HG02798 (cell line): ENCODE results near the gene CD7.
"Not testable (repeated sequence)": the region's sequence is repeated elsewhere in the genome, so short reads cannot be mapped to it uniquely, and the experiment has no call there.

ENCODE experiments used
- ATAC-seq: cut with Tn5 transposase; IDR thresholded peaks from one replicate; pipeline ENCODE4 v1.9.1; 2021; ENCODE audit warnings: mild to moderate bottlenecking; ENCODE audit not compliant: unreplicated experiment, poor library complexity

CD7 gene

DNA sequence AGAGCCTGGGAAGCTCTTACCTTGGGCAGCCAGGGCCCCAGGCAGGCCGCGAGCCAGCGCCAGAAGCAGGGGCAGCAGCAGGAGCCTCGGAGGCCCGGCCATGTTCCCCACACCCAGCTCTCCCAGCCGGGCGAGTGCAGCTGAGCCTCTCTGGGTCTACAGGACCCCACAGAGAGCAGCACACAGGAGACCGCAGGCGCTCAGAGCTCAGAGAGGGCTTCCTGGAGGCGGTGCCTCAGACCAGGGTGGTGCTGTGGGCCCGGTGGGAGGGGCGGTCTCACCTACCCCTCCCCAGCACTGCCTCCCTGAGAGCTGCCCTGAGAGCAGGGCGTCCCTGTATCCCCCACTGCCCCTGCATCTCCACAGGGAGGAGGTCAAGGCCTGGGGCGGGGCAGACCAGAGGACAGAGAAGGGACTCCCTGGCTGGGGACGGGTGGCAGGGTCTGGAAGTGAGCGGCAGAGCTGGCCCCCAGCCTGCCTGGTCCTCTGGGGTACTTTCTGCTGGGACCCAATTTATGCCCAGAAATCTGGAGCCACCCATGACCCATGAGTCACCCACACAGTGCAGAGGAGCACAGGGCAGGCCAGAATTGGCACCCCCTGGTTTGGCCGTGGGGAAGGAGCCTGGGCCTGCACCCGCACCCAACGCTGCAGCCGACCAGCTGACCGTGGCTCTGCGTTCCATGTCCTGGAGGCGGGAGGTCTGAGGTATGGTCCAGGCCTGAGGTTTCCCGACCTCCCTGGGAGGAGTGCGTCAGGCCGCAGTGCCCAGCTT lies at the start of gene CD7:
TSS of gene CD7 (minus strand) at position 215 of the 775 bp plus-strand sequence. CDS start at position 102, 113 bp downstream.
- ATAC-seq = no peak

DNA sequence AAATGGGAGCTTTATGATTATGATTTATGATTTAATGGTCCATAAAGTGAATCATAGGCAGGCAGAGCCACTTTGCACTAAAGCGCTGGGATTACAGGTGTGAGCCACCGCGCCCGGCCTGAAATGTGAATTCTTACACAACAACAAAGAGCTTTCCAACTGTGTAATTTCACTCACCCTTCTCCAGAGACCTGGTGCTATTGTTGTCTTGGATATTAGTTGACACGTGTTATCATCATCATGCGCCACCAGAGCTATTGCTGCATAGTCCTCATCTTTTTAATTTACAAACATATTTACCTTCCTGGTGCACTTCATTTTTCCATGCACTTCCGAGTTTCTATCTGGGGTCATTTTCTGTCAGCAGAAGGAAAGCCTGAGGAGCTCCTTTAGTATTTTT lies 49.3 kb upstream of the CD7 start:
- ATAC-seq = no peak

DNA sequence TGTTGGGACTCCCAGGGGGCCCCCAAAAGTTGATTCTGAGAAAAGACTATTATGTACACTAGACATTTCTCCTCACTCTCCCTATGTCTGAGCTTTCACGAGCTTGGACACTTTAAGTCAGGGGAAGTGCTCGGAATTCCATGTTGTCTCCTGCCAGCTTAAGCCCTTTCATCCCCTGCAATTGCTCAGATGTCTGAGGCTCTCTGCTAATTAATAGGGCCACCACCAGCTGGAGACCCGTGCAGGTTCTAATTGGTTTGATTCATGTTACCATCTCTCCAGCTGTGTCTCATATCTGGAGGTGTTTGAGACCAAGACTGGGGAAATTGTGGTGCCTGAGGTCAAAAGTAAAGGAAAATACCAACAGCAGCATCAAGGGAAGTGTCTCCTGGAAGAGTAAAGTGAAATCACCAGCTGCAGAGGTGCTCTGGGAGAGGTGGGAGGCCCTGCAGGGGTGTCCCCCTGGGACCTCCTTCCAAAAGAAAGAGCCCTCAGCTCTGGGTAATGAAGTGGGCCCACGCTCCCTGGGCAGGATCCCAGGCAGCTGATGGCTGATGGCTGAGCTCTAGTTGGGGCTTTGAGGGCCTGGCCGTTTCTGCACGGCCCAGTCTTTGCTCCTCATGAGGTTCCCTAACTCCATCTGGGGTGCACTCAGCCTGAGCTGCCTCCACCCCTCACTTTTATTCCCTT lies 48.3 kb upstream of the CD7 start:
- no peak for ATAC-seq

DNA sequence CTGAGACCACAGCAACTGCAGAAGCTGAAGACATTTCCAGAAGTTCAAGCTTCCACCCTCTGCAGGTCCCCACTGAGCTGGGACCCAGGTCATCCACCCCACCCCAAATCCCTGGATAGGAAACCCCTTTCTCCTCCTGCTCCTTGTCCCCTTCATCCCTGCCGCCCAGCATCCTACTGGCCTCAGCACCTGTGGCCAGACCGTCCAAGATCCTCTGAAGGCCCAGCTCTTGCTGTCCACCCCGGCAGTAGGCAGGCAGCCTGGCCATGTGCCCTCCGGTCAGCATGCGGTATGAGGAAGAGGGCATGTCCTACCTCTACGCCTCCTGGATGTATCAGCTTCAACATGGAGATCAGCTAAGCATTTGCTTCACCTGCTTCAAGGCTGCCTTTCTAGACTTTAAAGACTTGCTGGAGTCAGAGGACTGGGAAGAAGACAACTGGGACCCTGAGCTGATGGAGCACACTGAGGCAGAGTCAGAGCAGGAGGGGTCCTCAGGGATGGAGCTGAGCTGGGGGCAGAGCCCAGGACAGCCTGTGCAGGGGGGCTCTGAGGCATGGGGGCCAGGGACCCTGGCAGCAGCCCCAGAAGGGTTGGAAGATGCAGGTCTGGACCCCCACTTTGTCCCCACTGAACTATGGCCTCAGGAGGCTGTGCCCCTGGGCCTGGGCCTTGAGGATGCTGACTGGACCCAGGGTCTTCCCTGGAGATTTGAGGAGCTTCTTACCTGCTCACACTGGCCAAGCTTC lies 44.7 kb upstream of the CD7 start:
- ATAC-seq = no peak

DNA sequence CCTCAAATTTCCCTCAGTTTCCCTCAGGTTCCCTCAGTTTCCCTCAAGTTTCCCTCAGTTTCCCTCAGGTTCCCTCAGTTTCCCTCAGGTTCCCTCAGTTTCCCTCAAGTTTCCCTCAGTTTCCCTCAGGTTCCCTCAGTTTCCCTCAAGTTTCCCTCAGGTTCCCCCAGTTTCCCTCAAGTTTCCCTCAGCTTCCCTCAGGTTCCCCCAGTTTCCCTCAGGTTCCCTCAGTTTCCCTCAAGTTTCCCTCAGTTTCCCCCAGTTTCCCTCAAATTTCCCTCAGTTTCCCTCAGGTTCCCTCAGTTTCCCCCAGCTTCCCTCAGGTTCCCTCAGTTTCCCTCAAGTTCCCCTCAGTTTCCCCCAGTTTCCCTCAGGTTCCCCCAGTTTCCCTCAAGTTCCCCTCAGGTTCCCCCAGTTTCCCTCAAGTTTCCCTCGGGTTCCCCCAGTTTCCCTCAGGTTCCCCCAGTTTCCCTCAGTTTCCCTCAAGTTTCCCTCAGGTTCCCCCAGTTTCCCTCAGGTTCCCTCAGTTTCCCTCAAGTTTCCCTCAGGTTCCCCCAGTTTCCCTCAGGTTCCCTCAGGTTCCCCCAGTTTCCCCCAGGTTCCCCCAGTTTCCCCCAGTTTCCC lies 42.2 kb upstream of the CD7 start:
- not testable (repeated sequence) for ATAC-seq

DNA sequence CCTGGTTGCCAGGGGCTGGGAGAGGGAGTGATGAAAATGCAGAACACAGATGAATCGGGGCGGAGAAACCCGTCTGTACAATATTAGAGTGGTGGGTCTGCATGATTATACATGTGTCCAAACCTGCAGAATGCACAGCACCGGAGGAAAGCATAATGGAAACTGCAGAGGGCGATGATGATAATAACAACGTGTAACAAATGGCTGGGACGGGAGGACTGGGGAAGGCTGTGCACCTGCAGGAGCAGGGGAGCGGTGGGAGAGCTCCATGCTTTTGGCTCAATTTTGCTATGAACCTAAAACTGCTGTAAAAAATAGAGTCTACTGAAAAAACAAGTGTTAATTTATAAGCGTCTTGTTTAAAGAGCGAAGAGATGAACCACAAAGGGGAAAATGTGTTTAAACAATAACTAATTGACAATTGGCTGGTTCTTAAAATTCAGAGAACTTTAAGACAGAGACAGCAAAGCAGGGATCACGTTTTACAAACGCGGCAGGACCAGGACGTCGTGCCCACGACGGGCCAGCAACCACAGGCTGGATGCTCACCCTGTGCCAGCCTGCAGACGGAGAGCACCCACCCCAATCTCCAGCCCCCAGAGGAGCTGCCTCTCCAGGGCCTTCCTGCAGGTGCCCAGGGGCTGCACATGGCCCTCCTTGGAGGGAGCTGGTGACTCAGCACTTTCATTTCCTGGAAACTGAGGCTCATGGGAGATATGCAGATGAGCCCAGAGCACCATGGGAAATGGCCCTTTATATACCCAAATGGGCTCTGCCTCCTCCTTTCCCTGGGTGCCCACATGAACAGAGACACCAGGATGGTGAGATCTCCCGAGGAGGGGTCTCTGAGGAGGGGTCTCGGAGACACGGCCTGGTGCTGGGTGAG lies 41.3 kb upstream of the CD7 start, which contains the start of gene TEX19:
TSS of gene TEX19 (plus strand) at position 783 of the 886 bp plus-strand sequence. CDS start 2,904 bp downstream, outside the sequence.
- no peak for ATAC-seq

DNA sequence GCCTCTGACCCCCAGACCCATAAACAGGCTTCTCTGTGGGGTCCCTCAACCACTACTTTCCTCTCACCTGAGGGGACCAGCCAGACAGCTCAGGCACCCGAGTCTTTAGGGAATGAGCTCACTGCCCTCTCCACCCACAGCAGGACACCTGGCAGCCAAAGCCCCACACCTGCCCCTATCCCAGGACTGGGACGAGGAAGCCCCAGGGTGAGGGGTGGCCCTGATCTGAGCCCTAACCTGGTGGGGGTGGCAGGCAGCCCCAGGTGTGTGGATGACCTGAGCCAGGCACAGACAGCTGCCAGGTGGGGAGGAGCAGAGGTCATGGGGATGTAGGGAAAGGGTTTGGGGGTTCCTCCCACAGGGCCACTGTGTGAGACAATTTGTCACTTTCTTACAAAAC lies 40.0 kb upstream of the CD7 start:
- ATAC-seq = no peak

DNA sequence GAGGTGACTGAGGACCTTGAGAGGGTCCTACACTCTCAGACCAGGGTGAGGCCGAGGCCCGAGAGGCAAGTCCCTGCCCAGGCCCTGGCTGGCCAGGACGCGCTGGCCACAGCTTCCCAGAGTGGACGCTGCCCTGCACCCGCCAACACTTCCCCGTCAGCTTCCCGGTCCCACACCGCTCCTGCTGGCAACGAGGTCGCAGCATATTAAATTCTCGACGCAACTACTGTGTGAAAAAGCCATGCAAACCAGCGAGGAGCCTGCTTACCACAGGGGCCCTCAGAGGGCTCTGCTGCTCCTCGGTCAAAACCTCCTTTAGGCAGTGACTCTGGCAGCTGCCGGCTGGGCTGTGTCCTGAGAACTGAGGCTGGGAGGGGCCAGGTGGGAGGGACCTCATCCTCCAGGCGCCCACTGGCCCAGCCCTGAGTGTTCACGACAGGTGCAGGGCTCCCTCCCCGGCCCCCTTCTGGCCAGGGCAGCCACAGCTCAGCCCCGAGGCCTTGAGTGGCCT lies 39.5 kb upstream of the CD7 start:
- ATAC-seq = no peak

DNA sequence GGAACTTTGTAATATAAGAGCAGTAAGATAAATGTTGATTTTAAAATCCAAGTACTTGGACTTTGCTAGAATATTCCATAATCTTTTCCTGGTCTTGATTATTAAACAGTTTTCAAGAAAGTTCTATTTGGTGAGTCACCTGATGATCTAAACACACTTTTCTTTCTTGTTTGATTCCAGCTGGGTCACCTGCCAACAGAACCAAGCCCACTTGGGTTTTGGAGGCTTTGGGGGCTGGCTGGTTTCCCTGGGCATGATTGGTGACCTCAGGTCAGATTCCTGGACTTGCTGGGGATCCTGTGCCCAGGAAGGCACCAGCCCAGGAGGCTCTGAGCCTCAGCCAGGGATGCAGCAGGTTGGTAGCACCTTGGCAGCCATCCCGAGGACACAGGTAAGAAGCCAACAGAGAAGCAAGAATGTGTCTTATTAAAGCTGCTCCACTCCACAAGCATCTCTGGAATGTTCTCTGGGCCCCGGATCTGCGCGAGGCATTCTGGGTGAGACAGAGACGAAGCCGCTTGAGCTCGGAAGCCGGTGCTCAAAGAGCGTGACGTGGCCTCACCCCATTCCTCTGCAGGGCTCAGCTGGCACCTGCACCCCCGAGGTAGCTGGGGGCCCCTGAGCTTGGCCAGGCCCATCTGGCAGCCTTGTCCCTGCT lies 38.5 kb upstream of the CD7 start:
- no peak for ATAC-seq

DNA sequence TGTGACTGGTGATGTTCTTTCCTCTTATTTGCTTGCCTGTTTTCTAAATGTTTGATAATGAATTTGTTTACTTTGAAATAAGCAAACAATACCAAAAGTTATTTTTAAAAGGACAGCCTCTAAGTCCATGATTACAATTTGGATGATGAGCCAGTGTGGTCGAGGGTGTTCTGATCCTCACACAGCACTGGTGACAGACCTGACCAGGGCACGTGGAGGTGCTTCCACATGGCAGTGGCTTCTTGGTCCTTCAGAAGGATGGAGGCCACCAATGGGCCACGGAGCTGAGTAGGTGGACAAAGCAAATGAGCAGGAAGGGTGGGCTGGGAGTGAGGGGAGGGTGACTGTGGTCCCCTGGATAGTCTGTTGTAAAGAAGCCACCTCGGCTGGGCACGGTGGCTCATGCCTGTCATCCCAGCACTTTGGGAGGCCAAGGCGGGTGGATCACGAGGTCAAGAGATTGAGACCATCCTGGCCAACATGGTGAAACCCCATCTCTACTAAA lies 37.4 kb upstream of the CD7 start:
- ATAC-seq = no peak

DNA sequence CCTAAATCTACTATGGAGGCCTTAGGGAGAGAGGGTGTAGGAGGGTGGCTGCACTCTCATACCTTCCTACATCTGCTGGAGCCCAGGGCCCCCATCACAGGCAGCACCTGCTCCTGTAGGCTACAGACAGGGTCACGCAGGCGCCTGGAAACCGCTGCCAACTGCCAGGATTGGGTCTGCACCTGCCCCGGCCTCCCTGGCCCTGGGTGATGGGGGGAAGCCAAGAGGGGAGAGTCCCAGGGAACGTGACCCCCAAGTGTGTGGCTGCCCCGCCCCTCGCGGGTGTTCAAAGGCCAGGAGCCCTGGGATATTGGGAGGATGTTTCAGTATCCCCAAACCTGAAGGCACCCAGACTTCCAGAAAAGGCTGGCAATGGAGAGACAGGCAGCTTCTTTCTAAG lies 36.1 kb upstream of the CD7 start:
- no peak for ATAC-seq

DNA sequence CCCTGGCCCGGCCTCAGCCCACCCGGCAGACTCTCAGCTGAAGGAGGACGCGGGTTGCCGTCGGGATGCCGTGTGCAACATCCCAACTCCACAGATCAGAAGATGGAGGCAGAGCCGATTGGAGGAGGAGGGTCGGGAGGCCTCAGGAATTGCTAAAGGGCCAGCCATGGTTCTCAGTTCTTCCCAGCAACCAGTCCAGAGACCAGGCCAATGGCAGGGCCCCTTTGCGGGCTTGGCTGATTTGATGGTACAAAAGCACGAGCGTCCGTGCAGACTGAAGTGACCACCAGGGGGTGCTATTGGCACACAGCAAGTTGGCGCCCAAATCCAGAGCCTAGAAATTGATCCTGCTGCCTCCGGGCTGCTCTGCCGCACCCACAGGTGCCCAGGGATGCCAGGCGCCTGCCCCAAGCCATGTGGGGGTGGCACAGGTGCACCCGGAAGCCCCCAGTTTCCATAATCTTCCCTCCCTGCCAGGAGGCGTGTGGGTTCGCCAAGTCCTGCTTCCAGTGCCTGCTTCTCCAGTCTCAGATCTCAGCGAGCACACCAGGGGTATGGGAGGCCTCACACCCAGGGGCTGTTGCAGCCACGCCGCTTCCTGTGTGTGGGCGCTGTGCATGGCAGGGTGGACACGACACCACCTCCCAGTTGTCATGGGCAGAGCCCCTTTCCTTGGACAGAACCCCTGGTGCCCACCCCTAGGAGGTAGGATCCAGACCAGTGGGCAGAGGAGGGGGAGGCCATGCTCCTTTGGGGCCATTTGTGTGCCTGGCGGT lies 34.5 kb upstream of the CD7 start:
- ATAC-seq = peak; percentile 59

DNA sequence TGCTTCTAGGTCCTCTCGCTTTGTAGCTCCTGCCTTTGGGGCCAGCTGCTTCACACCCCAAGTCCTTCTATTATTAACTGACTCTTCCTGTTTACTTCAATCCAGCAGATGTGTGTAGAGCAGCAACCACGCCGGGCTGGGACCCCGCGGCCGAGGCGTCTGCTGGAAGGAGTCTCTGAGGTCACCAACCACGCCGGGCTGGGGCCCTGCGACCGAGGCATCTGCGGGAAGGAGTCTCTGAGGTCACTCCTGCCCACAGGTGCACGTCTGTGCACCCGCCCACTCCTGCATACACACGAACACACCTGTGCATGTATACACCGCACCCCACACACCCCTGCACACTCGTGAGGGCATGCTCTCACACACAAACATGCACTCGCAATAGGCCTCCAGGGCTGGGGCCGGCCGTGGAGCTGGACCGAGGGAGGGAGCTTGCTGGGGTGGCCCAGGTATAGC lies 33.9 kb upstream of the CD7 start:
- ATAC-seq = peak; percentile 53

DNA sequence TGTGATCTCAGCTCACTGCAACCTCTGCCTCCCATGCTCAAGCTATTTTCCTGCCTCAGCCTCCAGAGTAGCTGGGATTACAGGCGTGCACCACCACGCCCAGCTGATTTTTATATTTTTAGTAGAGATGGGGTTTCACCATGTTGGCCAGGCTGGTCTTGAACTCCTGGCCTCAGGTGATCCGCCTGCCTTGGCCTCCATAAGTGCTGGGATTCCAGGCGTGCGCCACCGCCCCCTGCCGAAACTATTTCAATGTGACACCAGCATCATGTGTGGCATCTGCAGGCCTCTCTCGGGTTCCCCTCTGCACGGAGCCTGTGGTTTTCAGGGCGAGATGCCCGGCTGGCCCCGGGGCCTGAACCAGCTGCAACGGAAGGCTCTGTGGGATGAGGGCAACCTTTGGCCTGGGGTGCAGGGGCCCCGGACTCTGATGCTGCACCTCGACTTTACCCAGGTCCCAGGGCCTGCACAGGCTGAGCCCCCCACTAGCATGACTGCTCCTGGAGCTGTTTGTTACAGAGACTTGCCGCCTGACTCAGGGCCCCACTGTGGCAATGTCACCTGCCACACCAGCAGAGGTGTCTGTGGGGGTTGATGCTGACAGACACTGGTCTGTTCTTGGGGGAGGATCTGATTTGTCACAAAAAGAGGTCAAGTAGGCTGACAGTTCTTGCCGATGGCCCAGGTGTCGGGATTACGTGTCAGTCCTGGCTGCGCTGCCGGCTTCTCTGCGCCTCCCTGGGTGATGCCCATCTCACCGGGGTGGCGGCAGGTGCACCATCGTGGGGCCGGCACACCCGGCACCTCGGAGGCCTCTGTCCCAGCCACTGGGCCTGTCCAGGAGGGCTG lies 33.0 kb upstream of the CD7 start:
- no peak for ATAC-seq

DNA sequence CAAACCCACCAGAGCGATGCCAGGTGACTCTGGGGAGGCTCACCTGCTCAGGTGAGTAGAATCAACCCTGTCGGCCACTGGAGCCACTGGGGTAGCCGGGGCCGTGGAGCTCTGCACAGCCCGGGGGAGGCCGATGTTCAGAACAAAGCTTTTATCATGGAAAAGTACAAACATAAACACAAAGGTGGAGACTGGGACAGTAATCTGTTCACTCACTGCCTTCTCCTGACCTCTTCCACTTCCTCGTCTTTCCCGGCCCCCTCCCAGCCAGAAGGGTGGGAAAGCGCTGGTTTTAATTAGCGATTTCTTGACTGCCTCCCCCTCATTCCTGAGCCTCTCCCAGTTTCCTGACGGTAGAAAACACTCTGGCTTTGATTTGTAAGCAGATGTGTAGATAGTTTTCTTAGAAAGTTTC lies 31.9 kb upstream of the CD7 start:
- ATAC-seq = no peak

DNA sequence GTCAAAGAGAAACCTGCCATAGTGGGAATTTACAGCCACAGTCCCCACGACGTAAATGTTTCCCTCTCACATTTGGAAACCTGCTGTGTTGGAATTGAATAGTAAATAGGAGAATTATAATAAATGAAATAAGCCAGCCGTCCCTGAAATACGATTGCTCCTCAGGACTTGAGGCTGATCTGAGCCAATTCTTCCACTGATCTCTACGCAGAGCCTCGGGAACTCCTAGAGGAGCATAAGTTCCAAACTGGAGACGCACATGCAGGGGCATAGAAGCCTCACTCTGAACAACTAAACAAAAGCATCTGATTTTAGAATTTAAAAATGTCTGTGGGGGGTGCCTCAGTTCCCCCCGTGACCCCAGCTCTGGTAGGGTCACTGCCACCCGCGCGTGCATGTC lies 31.5 kb upstream of the CD7 start:
- no peak for ATAC-seq

DNA sequence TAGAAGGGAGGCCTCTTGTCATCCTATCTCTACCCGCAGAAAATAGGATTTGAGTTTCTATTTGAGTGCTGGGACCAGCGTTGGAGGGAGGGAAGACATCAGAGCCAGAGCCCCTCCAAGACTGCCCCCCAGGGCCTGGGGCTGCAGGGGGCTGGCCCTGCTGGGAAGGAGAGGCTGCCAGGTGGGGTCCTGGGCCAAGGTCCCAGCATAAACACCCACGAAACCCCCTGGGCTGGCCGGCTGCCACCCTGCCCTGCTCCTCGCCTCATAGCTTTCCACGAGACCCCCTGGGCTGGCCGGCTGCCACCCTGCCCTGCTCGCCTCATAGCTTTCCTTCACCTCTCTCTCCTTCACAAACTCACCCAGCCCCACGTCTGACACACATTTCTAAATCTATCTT lies 31.0 kb upstream of the CD7 start:
- no peak for ATAC-seq
